Measurements from ENCODE around the gene PIP5K1B. TPM values are rescaled to one million over a fixed set of nuclear protein-coding genes. Genes with fewer than 3 reads are reported as not detected.

The PIP5K1B gene
- total and polyA plus RNA-seq, 2 experiments from 2014 or later = 3.2 to 5.0 TPM

- Histone ChIP-seq H3K27me3 (no peaks in the 10 kb centered on the region), H3K4me3 (no peak overlapping the region), H3K36me3 (no peaks in the 10 kb centered on the region), H3K4me1 (ENCODE audit: low read depth) (no peaks in the 10 kb centered on the region), H3K9me3 (ENCODE audit: low read depth) (no peaks in the 10 kb centered on the region), H3K27ac (no peak overlapping the region)
- DNase-seq (ENCODE audit: low read depth in 1 of 2, low spot score in 1 of 2) = no peak
- TF ChIP-seq, protein P1, sequence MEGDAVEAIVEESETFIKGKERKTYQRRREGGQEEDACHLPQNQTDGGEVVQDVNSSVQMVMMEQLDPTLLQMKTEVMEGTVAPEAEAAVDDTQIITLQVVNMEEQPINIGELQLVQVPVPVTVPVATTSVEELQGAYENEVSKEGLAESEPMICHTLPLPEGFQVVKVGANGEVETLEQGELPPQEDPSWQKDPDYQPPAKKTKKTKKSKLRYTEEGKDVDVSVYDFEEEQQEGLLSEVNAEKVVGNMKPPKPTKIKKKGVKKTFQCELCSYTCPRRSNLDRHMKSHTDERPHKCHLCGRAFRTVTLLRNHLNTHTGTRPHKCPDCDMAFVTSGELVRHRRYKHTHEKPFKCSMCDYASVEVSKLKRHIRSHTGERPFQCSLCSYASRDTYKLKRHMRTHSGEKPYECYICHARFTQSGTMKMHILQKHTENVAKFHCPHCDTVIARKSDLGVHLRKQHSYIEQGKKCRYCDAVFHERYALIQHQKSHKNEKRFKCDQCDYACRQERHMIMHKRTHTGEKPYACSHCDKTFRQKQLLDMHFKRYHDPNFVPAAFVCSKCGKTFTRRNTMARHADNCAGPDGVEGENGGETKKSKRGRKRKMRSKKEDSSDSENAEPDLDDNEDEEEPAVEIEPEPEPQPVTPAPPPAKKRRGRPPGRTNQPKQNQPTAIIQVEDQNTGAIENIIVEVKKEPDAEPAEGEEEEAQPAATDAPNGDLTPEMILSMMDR (IDR thresholded peaks at IDR 0.05; ENCODE audit: low read depth, low read length) = no peak
Observed at GRCh38 chr9:68750255-68750654, 45.2 kb downstream of the PIP5K1B start.

DNA sequence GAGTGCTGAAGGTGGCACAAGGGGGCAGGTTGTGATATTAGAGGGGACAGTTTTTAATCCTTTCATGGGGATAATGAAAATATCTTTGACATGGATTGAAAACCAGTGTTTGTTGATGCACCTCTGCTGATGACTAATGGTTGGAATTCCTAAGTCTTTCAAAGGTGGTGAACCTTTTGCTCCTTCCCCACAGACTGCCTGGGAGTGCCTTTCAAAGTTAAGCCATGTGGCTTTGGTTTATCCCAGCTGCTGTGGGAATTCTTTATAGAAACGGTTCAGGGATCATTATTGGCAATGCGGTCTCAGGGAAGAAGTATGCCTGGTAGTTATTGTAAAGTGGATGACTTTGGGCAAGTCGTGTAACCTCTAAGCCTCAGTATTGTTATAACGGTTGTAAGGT, 45.7 kb downstream of the PIP5K1B start:
- H3K36me3 ChIP-seq = no peaks in the 10 kb centered on the region
- H3K27ac ChIP-seq = no peak overlapping the region
- H3K27me3 ChIP-seq = no peaks in the 10 kb centered on the region
- no peak for DNase-seq (ENCODE audit: low read depth in 1 of 2, low spot score in 1 of 2)
- no peak overlapping the region for H3K4me3 ChIP-seq
- H3K4me1 ChIP-seq (ENCODE audit: low read depth) = no peaks in the 10 kb centered on the region
- no peaks in the 10 kb centered on the region for H3K9me3 ChIP-seq (ENCODE audit: low read depth)
- TF ChIP-seq, protein P1 (IDR thresholded peaks at IDR 0.05; ENCODE audit: low read depth, low read length) = no peak

- no peaks in the 10 kb centered on the region for H3K4me1 ChIP-seq (ENCODE audit: low read depth)
- H3K4me3 ChIP-seq = no peak overlapping the region
- H3K9me3 ChIP-seq (ENCODE audit: low read depth) = no peaks in the 10 kb centered on the region
- H3K36me3 ChIP-seq = no peaks in the 10 kb centered on the region
- H3K27me3 ChIP-seq = no peaks in the 10 kb centered on the region
- no peak overlapping the region for H3K27ac ChIP-seq
- DNase-seq (ENCODE audit: low read depth in 1 of 2, low spot score in 1 of 2) = no peak
- TF ChIP-seq, protein P1 (IDR thresholded peaks at IDR 0.05; ENCODE audit: low read depth, low read length) = no peak
Observed at GRCh38 chr9:68751556-68751955, 46.5 kb downstream of the PIP5K1B start.

DNA sequence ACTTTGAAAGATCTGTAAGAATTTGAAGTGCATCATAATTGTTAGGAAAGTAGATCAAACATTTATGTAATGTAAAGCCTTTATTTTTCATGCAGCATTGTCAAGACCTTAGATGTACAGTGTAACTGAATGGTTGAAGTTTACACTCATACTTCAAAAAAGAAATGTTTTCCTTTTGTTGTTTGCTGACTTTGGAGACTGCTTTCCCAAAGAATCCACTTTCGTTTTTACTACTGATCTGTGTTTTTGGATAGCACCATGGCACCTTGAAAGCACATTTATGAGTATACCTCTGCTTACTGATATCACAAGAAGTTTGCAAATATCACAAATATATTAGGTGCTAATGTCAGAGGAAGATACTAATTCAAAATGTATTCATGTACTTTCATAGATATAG, 50.0 kb downstream of the PIP5K1B start:
- Histone ChIP-seq H3K27ac (no peak overlapping the region), H3K4me1 (ENCODE audit: low read depth) (no peaks in the 10 kb centered on the region), H3K4me3 (no peak overlapping the region), H3K36me3 (no peaks in the 10 kb centered on the region), H3K27me3 (no peaks in the 10 kb centered on the region), H3K9me3 (ENCODE audit: low read depth) (no peaks in the 10 kb centered on the region)
- TF ChIP-seq, protein P1 (IDR thresholded peaks at IDR 0.05; ENCODE audit: low read depth, low read length) = no peak
- DNase-seq (ENCODE audit: low read depth in 1 of 2, low spot score in 1 of 2) = no peak

- no peak for DNase-seq (ENCODE audit: low read depth in 1 of 2, low spot score in 1 of 2)
- TF ChIP-seq, protein P1 (IDR thresholded peaks at IDR 0.05; ENCODE audit: low read depth, low read length) = no peak
- Histone ChIP-seq H3K4me3 (no peak overlapping the region), H3K27me3 (no peaks in the 10 kb centered on the region), H3K9me3 (ENCODE audit: low read depth) (no peaks in the 10 kb centered on the region), H3K27ac (no peak overlapping the region), H3K36me3 (no peaks in the 10 kb centered on the region), H3K4me1 (ENCODE audit: low read depth) (no peaks in the 10 kb centered on the region)
Observed at GRCh38 chr9:68755752-68756151, 50.7 kb downstream of the PIP5K1B start.

All from cardiac muscle cell (in vitro differentiated cells and primary cell).